Heart left ventricle (tissue), 16 donors: ENCODE measurements around the gene SHC4. TPM values are rescaled to one million over a fixed set of nuclear protein-coding genes. Genes with fewer than 3 reads are reported as not detected.

ENCODE experiments used
- ATAC-seq, 4 donors: fragments of 200-7000 bp; cut with Tn5 transposase; one replicate each; pipeline ENCODE4 v1.9.1; 2020 to 2022; ENCODE audit warnings: moderate library complexity in 4 of 4, mild to moderate bottlenecking in 3 of 4, moderate number of reproducible peaks in 1 of 4
- DNase-seq, 5 donors: peaks; one replicate each; pipeline ENCODE4 v3.0.0-alpha.2; 2020
- H3K27ac ChIP-seq, 12 donors: fragments of 200-600 bp; sonication (generic) in 4 of 12; one replicate each; pipeline versions ENCODE4 v1.5.0 to v1.8.0; 2016 to 2022; ENCODE audit warnings: mild to moderate bottlenecking in 2 of 12
- H3K27me3 ChIP-seq, 9 donors: fragments of 200-600 bp; sonication (generic) in 2 of 9; one replicate each; pipeline versions ENCODE4 v1.5.1 to v1.8.0; 2016 to 2022; ENCODE audit warnings: mild to moderate bottlenecking in 3 of 9
- H3K36me3 ChIP-seq, 9 donors: fragments of 200-600 bp; sonication (generic) in 2 of 9; one replicate each; pipeline versions ENCODE4 v1.5.0 to v1.8.0; 2018 to 2022; ENCODE audit warnings: mild to moderate bottlenecking in 2 of 9
- H3K4me1 ChIP-seq, 12 donors: fragments of 200-600 bp; sonication (generic) in 4 of 12; one replicate each; pipeline versions ENCODE4 v1.5.0 to v1.8.0; 2016 to 2022; ENCODE audit warnings: mild to moderate bottlenecking in 3 of 12
- H3K4me3 ChIP-seq, 12 donors: fragments of 200-600 bp; sonication (generic) in 4 of 12; one replicate each; pipeline versions ENCODE4 v1.5.0 to v1.8.0; 2017 to 2022; ENCODE audit warnings: mild to moderate bottlenecking in 9 of 12, moderate library complexity in 4 of 12
- H3K9me3 ChIP-seq, 12 donors: fragments of 200-600 bp; sonication (generic) in 4 of 12; one replicate each; pipeline versions ENCODE4 v1.5.0 to v1.8.0; 2016 to 2022; ENCODE audit warnings: mild to moderate bottlenecking in 1 of 12
- CTCF ChIP-seq, 12 donors: fragments of 200-600 bp; sonication (generic) in 4 of 12; IDR thresholded peaks; one replicate each; pipeline versions ENCODE4 v1.5.0 to v1.8.0; 2018 to 2022; ENCODE audit warnings: antibody characterized with exemption in 12 of 12, mild to moderate bottlenecking in 5 of 12
- POLR2A ChIP-seq, 2 donors: fragments of 450-650 bp; IDR thresholded peaks; one replicate each; pipeline ENCODE4 v1.6.1; 2017; ENCODE audit warnings: antibody characterized with exemption in 2 of 2, mild to moderate bottlenecking in 2 of 2, moderate library complexity in 2 of 2
- WGBS, 4 donors: extraction: QIAGEN DNeasy Blood & Tissue Kit in 2 of 4; methylation state at CpG; one replicate each; pipeline versions ENCODE4 v1.1.5 to v1.1.7; 2013 to 2018; 5-methylcytosine and 5-hydroxymethylcytosine counted together
- intact Hi-C, 10 donors: fragments of 100-400 bp; cut with DNase I; formaldehyde crosslinking; loops; one replicate each; pipeline versions ENCODE4 v1.11.1 to v1.14.2; 2022
- polyA plus RNA-seq, 2 donors: library from polyadenylated mRNA; stranded (reverse); fragments of 200-250 nt; gene quantifications; one replicate each; pipeline ENCODE4 v1.2.3, GENCODE V29; 2013
- total RNA-seq, 9 donors: library from RNA; depleted of rRNA in 2 of 9; stranded (reverse); fragments of >200 nt in 2 of 9; fragmentation: NEBNext Ultra II Directional in 3 of 9; extraction: Animal tissue kit (Norgen Biotek cat#: 25700) in 3 of 9; gene quantifications; one replicate each; pipeline versions ENCODE4 v1.1.0 to v1.2.4, GENCODE V29; 2016 to 2023
- donor health status: ischemic (EF 13 %, LVEDD 7.1; RV severe dilation, severe dysfunction).
- donor health status: healthy with polysubstance abuse.
- donor health status: DM: no; HTN: yes; CAD: no.
- donor health status: DM: no; HTN: no; CAD: no.
- donor health status: ischemic (EF 25% LVEDD 6.9; RV normal size, moderate dysfunction).
- donor health status: ischemic (EF 25% LVEDD 5.7; RV mildly dilated, moderate dysfunction).
- donor health status: healthy.
- donor health status: DM: yes; HTN: yes; CAD: no.
- donor health status: ischemic (EF 35%, LVEDD 5.7; RV mildly dilated, moderate dysfunction).
- donor health status: nonischemic (EF 11% LVEDD 7.7; RV severe dilation, severe dysfunction).
- donor health status: DM: yes; HTN: yes; CAD: no.
- donor health status: PGD.
- donor health status: ischemic (EF 29% LVEDD 5.4; RV normal size, mild dysfunction).
- donor health status: nonischemic (EF 23%, LVEDD 6.1; RV moderate dilation, normal function).

Gene SHC4
- total and polyA plus RNA-seq, 11 donors: 1.3 to 4.1 (median 2.2) TPM

GRCh38 chr15:48992545-48992944 is 28.8 kb upstream of the SHC4 start:
- Histone ChIP-seq H3K36me3 (peaks cover 0 to 94% (median 81%) of the 10 kb centered on the region in 9 donors), H3K27me3 (no peaks in the 10 kb centered on the region), H3K4me3 (no peak overlapping the region), H3K9me3 (no peaks in the 10 kb centered on the region), H3K4me1 (no peaks in the 10 kb centered on the region), H3K27ac (no peak overlapping the region)
- intact Hi-C loops: no loop called here
- ATAC-seq: peak; percentile 64 to 91 (median 74)
- 67 to 86% (median 79%) methylated on average over 1 of the region's 1 CpG for WGBS, 4 donors
- no peak for DNase-seq
- TF ChIP-seq POLR2A (IDR thresholded peaks at IDR 0.05): no peak
- TF ChIP-seq CTCF (IDR thresholded peaks at IDR 0.05): no peak

GRCh38 chr15:48992096-48992495 is 28.4 kb upstream of the SHC4 start:
- DNase-seq (no peak), ATAC-seq (no peak)
- H3K4me1 ChIP-seq: no peaks in the 10 kb centered on the region
- H3K4me3 ChIP-seq: no peak overlapping the region
- no peaks in the 10 kb centered on the region for H3K9me3 ChIP-seq
- H3K27ac ChIP-seq: no peak overlapping the region
- 94 to 98% (median 98%) methylated on average over 6 of the region's 6 CpGs for WGBS, 4 donors
- TF ChIP-seq POLR2A (IDR thresholded peaks at IDR 0.05) (no peak), CTCF (IDR thresholded peaks at IDR 0.05) (no peak)
- H3K36me3 ChIP-seq: peaks cover 0 to 90% (median 77%) of the 10 kb centered on the region in 9 donors
- no peaks in the 10 kb centered on the region for H3K27me3 ChIP-seq
- intact Hi-C loops: no loop called here

GRCh38 chr15:48989170-48989569 is 25.5 kb upstream of the SHC4 start:
- ATAC-seq: no peak
- Histone ChIP-seq H3K36me3 (peaks cover 0 to 61% (median 50%) of the 10 kb centered on the region in 9 donors), H3K4me3 (no peak overlapping the region), H3K27ac (no peak overlapping the region), H3K27me3 (no peaks in the 10 kb centered on the region), H3K9me3 (no peaks in the 10 kb centered on the region), H3K4me1 (peaks cover 0 to 13% (median 7%) of the 10 kb centered on the region in 12 donors)
- intact Hi-C loops: no loop called here
- no peak for DNase-seq
- 86 to 93% (median 90%) methylated on average over 1 of the region's 1 CpG for WGBS, 4 donors
- TF ChIP-seq CTCF (IDR thresholded peaks at IDR 0.05) (no peak), POLR2A (IDR thresholded peaks at IDR 0.05) (no peak)

- Histone ChIP-seq H3K4me3 (no peak overlapping the region), H3K36me3 (peaks cover 0 to 44% (median 35%) of the 10 kb centered on the region in 9 donors), H3K9me3 (no peaks in the 10 kb centered on the region), H3K4me1 (peaks cover 0 to 21% (median 8%) of the 10 kb centered on the region in 12 donors), H3K27me3 (no peaks in the 10 kb centered on the region), H3K27ac (no peak overlapping the region)
- ATAC-seq (no peak), DNase-seq (no peak)
- intact Hi-C loops: no loop called here
- TF ChIP-seq CTCF (IDR thresholded peaks at IDR 0.05) (no peak), POLR2A (IDR thresholded peaks at IDR 0.05) (no peak)
Measured at GRCh38 chr15:48987142-48987541, 23.4 kb upstream of the SHC4 start.
